Skeletal muscle tissue (tissue), 4 donors: Measurements from ENCODE around the gene EIF3L. TPM values are rescaled to one million over a fixed set of nuclear protein-coding genes. Genes with fewer than 3 reads are reported as not detected.

ENCODE experiments used
- H3K27ac ChIP-seq: one replicate; pipeline ENCODE4 v1.7.0; 2013; ENCODE audit warnings: mild to moderate bottlenecking, low read depth, low read length, inconsistent platforms
- H3K27me3 ChIP-seq, 3 donors: one replicate each; pipeline ENCODE4 v1.7.0; 2013; ENCODE audit warnings: low read length in 3 of 3; ENCODE audit not compliant: control insufficient read depth in 3 of 3, insufficient read depth in 3 of 3
- H3K36me3 ChIP-seq, 3 donors: one replicate each; pipeline ENCODE4 v1.7.0; 2013; ENCODE audit warnings: low read length in 3 of 3; ENCODE audit not compliant: control insufficient read depth in 3 of 3, insufficient read depth in 3 of 3
- H3K4me1 ChIP-seq, 3 donors: one replicate each; pipeline ENCODE4 v1.7.0; 2013; ENCODE audit warnings: low read length in 3 of 3, mild to moderate bottlenecking in 3 of 3; ENCODE audit not compliant: control insufficient read depth in 3 of 3, insufficient read depth in 3 of 3
- H3K4me3 ChIP-seq, 3 donors: one replicate each; pipeline ENCODE4 v1.7.0; 2013; ENCODE audit warnings: low read length in 3 of 3
- H3K9ac ChIP-seq, 3 donors: one replicate each; pipeline ENCODE4 v1.7.0; 2013; ENCODE audit warnings: low read length in 3 of 3, mild to moderate bottlenecking in 3 of 3, moderate library complexity in 2 of 3, low read depth in 1 of 3
- H3K9me3 ChIP-seq, 3 donors: one replicate each; pipeline ENCODE4 v1.7.0; 2013; ENCODE audit warnings: low read length in 3 of 3; ENCODE audit not compliant: control insufficient read depth in 3 of 3
- total RNA-seq: library from RNA; depleted of rRNA; stranded (reverse); fragments of >200 nt; gene quantifications from one replicate; pipeline ENCODE4 v1.2.3, GENCODE V29; 2014
- donor health status: Osteomylitis.

The EIF3L gene
- total RNA-seq, 1 donor from 2014 or later, result 706 TPM

DNA sequence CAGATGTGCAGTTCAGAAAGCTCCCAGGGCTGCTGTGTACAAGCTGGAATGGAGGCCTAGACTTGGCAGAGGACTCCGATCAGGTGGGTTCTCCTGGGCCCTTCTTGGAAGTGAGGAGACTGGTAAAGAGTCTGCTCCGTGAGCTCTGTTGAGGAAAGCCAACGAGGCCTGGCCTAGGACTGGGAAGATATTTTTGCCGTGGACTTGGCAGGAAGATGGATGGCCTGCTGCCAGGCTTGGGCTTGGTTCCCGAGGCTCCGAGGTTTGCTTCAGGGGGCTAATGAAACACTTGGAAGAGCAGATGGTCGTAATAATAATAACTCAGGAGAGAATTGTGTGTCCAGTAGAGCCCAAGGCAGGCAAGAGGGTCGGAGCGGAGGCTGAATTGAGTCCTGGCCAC is 22.2 kb upstream of the EIF3L start:
- Histone ChIP-seq H3K4me1 (peaks cover 8 to 14% (median 8%) of the 10 kb centered on the region in 3 donors), H3K9ac (peak overlapping the region; percentile 3 to 74 (median 57)), H3K27me3 (peaks cover 11 to 15% (median 13%) of the 10 kb centered on the region in 3 donors), H3K36me3 (peaks cover 26 to 28% (median 28%) of the 10 kb centered on the region in 3 donors), H3K9me3 (no peaks in the 10 kb centered on the region), H3K4me3 (no peak overlapping the region), H3K27ac (peak overlapping the region; percentile 36)

DNA sequence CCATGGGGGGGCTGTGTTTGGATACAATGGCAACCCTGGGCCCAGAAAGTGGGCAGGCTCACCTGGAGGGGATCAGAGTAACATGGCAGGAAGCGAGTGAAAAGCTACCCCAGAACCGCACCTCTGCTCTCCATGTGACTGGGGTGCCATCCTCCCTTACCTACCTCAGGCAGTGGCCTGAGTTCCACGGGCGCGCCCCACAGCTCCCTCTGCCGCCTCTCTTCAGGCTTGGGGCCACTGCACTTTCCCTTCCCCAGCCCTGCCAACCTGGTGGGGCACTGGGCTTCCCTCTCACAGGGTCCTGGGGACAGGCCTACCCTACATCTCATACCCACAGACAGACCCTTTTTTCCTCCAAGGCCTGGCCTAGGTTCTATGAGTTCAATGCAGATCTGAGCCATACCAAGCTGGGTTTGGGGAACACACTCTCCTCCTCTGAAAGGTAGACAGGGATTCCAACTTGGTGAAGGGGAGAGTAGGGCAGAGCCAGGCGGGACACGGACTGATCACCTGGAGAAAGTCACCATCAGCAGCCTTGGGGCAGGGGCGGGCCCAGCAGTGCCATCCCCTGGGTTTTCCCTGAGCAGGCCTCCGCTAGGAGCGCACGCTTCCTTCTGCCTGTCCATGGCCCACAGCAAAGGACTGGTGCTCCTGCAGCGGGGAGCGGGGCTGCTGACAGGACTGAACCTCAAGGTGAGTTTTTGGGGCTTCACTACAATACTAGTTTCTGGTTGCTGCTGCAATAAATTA is 19.0 kb upstream of the EIF3L start:
- H3K27me3 ChIP-seq, result no peaks in the 10 kb centered on the region
- H3K9me3 ChIP-seq, result no peaks in the 10 kb centered on the region
- no peak overlapping the region for H3K27ac ChIP-seq
- H3K9ac ChIP-seq, result no peak overlapping the region
- H3K36me3 ChIP-seq, result peaks cover 48 to 52% (median 50%) of the 10 kb centered on the region in 3 donors
- H3K4me1 ChIP-seq, result peaks cover 8 to 14% (median 8%) of the 10 kb centered on the region in 3 donors
- H3K4me3 ChIP-seq, result no peak overlapping the region

DNA sequence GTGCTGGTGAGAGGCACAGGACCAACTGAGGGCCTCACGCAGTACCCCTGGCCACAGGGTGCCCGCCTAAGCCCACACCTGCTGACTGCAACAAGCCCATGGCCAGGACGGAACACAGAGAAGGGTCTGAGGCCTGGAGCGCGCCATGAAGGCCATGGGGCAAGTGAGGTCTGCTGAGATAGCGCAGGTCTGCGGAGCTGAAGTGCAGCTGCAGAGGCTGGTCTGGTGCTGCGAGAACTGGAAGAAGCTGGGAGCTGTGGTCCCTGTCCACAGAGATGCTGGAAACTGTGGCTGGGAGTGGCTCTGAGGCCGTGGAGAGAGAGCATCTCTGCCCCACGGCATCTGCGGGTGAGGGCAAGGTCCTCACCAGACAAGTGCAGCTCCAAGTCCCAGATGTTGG is 17.7 kb upstream of the EIF3L start:
- peaks cover 48 to 53% (median 52%) of the 10 kb centered on the region in 3 donors for H3K36me3 ChIP-seq
- H3K27me3 ChIP-seq, result no peaks in the 10 kb centered on the region
- H3K4me1 ChIP-seq, result peaks cover 8 to 9% (median 8%) of the 10 kb centered on the region in 3 donors
- H3K4me3 ChIP-seq, result no peak overlapping the region
- no peak overlapping the region for H3K27ac ChIP-seq
- no peak overlapping the region for H3K9ac ChIP-seq
- no peaks in the 10 kb centered on the region for H3K9me3 ChIP-seq

DNA sequence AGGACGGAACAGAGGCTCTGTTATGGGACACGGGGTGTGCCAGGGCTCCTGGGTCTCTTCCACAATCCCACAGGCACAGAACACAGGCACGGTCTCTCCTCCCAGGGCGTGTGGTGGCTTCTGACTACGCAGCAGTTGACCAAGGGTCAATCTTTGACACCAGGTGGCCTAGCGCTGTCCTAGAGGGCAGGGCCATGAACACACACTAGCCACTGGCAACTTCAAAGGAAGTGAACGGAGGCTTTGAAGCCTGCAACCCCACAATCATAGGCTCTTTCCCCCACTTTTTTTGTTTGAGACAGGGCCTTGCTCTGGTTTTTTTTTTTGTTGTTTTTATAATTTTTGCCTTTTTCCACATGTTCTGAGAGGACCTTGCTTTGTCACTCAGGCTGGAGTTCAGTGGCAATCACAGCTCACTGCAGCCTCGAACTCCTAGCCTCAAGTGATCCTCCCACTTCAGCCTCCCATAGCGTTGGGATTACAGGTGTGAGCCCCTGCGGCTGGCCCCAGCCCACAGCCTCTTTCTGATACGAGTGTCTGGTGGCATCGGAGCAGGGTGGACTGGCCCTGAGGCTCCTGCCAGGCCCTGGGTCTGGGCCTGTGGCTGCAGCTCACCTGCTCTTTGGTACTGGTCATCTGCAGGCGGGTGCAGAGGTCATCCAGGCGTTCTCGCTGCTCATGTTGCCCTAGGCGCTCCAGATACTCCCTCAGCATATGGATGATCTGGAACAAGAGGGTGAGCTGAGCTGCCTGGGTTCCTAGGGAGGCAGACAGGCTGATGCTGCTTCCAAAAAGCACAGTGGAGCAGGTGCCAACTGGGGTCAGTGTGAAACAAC is 17.0 kb upstream of the EIF3L start:
- Histone ChIP-seq H3K27ac (no peak overlapping the region), H3K4me3 (no peak overlapping the region), H3K4me1 (peaks cover 2% of the 10 kb centered on the region in 3 donors), H3K27me3 (no peaks in the 10 kb centered on the region), H3K9ac (no peak overlapping the region), H3K36me3 (peaks cover 50 to 58% (median 57%) of the 10 kb centered on the region in 3 donors), H3K9me3 (no peaks in the 10 kb centered on the region)

DNA sequence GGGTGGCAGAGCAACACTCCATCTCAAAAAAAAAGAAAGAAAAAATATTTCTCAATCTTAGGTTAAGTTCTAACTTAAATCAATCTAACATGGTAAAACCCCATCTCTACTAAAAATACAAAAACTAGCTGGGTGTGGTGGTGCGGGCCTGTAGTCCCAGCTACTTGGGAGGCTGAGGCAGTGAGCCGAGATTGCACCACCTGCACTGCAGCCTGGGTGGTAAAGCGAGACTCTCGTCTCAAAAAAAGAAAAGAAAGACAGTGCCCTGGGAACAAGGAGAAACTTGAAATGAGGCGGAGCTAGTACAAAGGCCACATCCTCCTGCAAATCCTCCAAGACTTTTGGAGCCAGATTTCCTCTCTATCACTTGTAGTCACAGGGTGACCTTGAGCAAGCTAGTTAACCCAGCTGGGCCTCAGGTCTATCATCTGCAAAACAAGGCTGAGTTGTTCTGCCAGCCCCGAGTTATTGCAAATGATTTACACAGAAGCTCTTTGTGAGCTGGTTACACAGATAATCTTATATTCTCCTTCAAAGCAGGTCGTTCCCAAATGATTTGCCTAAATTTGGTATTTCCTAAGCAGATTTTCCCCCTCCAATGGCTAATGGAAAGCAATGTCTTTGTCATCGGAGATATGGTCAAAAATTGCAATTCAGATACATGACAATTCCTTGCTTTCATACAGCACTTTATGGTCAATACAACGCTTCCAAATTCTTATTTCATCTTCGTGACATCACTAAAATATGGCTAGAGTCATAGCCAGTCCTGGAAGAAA is 7.0 kb upstream of the EIF3L start:
- no peak overlapping the region for H3K9ac ChIP-seq
- H3K9me3 ChIP-seq, result no peaks in the 10 kb centered on the region
- H3K36me3 ChIP-seq, result peaks cover 17 to 21% (median 18%) of the 10 kb centered on the region in 3 donors
- H3K27ac ChIP-seq, result no peak overlapping the region
- H3K4me1 ChIP-seq, result peaks cover 8 to 16% (median 10%) of the 10 kb centered on the region in 3 donors
- H3K27me3 ChIP-seq, result no peaks in the 10 kb centered on the region
- H3K4me3 ChIP-seq, result no peak overlapping the region

DNA sequence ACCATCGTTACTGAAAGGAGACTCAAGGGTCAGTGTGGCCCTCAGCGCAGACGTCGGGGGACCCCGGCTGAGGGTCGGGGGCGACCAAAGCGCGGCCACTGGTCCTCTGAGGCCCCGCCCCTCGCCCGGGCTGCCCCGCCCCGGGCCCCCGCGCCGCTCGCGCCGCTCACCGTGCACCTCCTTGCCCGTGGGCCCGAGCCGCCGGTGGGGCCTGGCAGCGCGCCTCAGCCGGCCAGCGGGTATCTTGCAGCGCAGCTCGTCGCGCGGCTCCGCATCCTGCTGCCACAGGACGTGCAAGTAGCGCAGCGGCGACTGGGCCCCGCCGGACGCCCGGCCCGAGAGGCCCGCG is 5.5 kb upstream of the EIF3L start:
- Histone ChIP-seq H3K27me3 (no peaks in the 10 kb centered on the region), H3K9ac (peak overlapping the region; percentile 70 to 85 (median 73)), H3K27ac (peak overlapping the region; percentile 86), H3K4me3 (peak overlapping the region; percentile 78 to 85 (median 82)), H3K36me3 (peaks cover 6 to 10% (median 9%) of the 10 kb centered on the region in 3 donors), H3K9me3 (no peaks in the 10 kb centered on the region), H3K4me1 (peaks cover 15 to 19% (median 15%) of the 10 kb centered on the region in 3 donors)

DNA sequence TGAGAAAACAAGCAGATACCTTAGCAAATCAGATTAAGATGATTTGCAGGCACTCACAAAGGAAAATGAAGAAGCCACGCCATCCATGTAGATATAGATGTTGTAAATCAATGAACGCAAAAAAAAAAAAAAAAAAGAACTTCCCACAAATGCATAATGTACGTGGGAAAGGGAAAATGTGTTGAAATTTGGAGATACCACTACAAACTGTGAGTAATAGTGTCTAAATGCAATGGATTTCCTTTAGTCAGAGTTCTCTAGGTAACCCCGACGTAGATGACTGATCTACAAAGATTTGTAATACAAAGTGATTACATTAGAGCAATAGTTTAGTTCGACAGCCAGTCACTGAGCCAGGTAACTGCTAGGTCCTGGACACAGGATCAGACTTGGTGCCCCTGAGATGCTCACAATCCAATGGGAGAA is 4.3 kb upstream of the EIF3L start:
- H3K9me3 ChIP-seq, result no peaks in the 10 kb centered on the region
- peak overlapping the region; percentile 78 to 85 (median 82) for H3K4me3 ChIP-seq

DNA sequence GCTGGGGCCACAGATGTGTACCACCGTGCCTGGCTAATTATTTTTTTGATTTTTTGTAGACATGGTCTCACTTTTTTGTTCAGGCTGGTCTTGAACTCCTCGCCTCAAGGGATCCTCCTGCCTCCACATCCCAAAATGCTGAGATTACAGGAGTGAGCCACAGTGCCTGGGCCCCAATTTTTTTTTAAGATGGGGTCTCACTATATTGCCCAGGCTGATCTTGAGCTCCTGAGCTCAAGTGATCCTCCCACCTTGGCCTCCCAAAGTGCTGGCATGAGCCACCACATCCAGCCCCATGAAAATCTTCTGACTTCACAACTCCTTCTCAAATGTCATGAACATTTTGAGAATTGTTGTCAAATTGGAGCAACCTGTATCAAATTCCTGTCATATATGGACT is 2.8 kb upstream of the EIF3L start:
- no peak overlapping the region for H3K27ac ChIP-seq
- H3K9ac ChIP-seq, result no peak overlapping the region
- peaks cover 2 to 6% (median 4%) of the 10 kb centered on the region in 3 donors for H3K36me3 ChIP-seq
- peaks cover 20 to 31% (median 26%) of the 10 kb centered on the region in 3 donors for H3K4me1 ChIP-seq
- no peaks in the 10 kb centered on the region for H3K27me3 ChIP-seq
- no peak overlapping the region for H3K4me3 ChIP-seq
- no peaks in the 10 kb centered on the region for H3K9me3 ChIP-seq

More for the DNA sequence above, 4.3 kb upstream of the EIF3L start:
- Histone ChIP-seq H3K4me1 (peaks cover 18 to 26% (median 19%) of the 10 kb centered on the region in 3 donors), H3K36me3 (peaks cover 2 to 4% (median 2%) of the 10 kb centered on the region in 3 donors), H3K27ac (peak overlapping the region; percentile 86), H3K9ac (peak overlapping the region in 2 of 3 donors; percentile 14 to 33), H3K27me3 (no peaks in the 10 kb centered on the region)

DNA sequence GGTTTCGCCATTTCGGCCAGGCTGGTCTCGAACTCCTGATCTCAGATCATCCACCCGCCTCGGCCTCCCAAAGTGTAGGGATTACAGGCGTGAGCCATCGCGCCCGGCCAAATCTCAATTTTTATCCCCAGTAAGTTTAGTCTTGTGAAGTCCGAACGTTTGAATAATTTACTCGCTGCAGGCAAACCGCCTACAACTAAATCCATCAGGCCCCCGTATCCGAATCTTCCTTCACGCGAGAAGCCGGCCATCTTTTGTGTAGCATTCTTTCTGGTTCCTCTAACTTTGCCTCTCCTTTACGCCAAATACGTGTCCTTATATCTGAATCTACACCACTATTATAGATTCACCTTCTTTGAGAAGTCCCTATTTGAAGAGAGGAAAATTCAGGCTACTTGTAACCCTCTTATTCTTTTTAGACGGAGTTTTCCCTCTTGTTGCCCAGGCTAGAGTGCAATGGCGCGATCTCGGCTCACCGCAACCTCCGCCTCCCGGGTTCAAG is 581 bp upstream of the EIF3L start:
- Histone ChIP-seq H3K9me3 (no peaks in the 10 kb centered on the region), H3K36me3 (peaks cover 10 to 22% (median 19%) of the 10 kb centered on the region in 3 donors), H3K27me3 (no peaks in the 10 kb centered on the region), H3K9ac (peak overlapping the region; percentile 89 to 98 (median 97)), H3K4me3 (peak overlapping the region; percentile 96 to 100 (median 99)), H3K4me1 (peaks cover 14 to 20% (median 16%) of the 10 kb centered on the region in 3 donors), H3K27ac (peak overlapping the region; percentile 91)
